HK-2 (cell line): ENCODE data around the gene CDH4.
"Not testable (repeated sequence)": the region's sequence is repeated elsewhere in the genome, so short reads cannot be mapped to it uniquely, and the experiment has no call there.

Experiments used
- DNase-seq: peaks from one replicate; pipeline ENCODE4 v3.0.0-alpha.2; 2018; ENCODE audit not compliant: unreplicated experiment

CDH4 gene

DNA sequence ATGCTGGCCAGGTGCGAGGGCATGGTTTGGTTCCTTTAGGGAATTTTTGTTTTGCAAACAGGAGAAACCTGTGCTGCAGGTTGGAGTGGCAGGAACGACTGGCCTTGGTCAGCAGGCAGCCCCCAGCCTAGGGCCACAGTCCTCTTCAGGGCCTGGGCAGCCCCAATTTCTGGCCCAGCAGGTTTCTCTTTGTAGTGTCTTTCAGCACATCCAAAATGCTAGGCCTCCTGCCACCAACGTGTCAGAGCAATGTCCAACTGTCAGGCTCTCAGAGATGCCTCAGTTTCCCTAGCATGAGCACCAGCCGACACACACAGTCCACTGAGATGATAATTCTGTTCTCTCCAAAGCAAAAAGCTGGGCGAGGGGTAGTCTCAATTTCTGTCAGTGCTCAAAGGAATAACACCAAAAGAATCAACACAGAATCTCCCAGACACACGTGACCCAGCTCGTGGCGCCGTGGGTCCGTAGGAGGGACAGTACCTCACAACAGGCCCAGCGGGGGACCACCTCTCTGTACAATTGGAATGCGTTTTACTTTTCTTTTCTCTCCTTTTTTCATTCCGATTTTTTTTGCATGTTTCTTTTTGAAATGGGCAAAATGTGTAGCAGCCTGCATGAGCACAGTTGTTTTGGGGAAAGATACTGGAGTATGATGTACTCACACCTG, 687.8 kb downstream of the CDH4 start:
- DNase-seq = no peak

GRCh38 chr20:61940491-61940890, 688.4 kb downstream of the CDH4 start:
- no peak for DNase-seq

DNA sequence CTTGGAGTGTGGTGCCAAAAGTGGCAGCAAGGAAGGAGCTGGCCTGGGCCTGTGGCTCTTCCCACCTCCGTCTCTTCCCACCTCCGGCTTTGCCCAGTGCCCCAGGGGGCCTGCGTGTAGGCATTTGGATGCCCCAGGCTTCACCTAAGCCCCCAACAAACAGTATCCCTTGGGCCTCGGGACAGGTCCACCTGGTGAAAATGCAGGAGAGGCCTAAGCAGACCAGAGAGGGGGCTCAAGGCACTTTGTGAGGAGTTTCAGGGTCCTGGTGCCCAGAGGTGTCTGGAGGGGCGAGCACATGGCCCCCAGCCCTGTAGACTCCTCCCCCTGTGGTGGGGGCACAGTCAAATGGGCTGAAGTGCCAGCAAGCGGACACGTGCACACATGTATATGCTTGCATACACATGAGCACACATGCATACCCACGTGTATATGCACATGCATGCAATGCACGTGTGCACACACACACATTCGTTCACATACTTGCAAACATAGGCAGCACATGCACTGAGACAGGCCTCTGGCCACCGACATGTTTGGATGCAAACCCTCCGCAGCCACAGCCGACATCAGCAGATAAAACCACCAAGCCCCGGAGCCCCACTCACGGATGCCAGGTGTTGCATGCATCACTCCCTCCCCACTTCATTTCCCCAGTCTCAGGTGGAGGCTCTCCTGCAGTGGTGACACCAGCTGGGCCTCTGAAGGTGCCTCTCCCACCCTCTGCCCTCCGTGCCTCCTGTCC, 689.1 kb downstream of the CDH4 start:
- no peak for DNase-seq

GRCh38 chr20:61941721-61942405, 689.8 kb downstream of the CDH4 start:
- no peak for DNase-seq

DNA sequence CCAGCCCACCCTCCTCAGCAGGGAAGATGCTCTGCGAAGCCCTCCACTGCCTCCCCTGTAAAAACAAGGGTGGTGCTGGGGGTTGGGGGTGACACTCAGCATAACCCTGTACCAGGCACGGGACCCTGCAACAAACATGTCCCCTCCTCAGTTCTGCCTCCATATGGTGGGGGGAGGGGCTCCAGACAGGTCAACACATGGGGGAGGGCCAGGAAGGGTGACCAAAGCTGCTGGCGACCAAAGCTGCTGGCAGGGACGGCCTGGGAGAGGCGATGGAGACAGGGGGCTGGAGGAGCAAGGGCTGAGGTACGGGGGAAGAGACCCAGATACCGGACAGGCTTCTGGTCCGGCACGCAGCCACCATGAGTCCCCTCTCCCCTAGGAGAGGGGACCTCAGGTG, 690.5 kb downstream of the CDH4 start:
- DNase-seq = no peak

- DNase-seq = not testable (repeated sequence)
Measured at GRCh38 chr20:61944967-61945366, 692.9 kb downstream of the CDH4 start.

GRCh38 chr20:61945495-61945894, 693.4 kb downstream of the CDH4 start:
- not testable (repeated sequence) for DNase-seq

DNA sequence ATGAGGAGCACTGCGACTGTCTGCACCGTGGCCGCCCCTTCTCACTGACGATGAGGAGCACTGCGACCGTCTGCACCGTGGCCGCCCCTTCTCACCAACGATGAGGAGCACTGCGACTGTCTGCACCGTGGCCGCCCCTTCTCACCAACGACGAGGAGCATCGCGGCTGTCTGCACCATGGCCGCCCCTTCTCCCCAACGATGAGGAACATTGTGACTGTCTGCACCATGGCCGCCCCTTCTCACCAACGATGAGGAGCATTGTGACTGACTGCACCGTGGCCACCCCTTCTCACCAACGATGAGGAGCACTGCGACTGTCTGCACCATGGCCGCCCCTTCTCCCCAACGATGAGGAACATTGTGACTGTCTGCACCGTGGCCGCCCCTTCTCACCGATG, 696.0 kb downstream of the CDH4 start:
- not testable (repeated sequence) for DNase-seq

DNA sequence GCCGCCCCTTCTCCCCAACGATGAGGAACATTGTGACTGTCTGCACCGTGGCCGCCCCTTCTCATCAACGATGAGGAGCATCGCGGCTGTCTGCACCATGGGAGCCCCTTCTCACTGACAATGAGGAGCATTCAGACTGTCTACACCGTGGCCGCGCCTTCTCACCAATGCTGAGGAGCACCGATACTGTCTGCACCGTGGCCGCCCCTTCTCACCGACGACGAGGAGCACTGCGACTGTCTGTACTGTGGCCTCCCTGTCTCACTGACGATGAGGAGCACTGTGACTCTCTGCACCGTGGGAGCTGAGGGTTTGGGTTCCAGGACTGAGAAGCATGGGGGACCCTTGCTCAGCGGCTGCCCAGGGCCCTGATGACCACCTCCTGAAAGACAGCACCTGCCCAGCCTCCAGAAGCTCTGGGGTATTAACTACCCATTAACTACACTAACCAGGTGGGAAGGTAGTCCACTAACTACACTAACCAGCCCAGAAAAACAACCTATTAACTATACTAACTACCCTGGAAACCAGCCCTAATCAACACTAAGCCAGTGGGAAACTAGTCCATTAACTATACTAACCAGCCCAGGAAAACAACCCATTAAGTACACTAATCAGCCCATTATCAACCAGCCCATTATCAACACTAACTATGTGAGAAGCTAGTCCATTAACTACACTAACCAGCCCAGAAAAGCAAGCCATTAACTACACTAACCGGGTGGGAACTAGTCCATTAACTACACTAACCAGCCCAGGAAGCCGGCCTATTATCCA, 696.7 kb downstream of the CDH4 start:
- DNase-seq = no peak

DNA sequence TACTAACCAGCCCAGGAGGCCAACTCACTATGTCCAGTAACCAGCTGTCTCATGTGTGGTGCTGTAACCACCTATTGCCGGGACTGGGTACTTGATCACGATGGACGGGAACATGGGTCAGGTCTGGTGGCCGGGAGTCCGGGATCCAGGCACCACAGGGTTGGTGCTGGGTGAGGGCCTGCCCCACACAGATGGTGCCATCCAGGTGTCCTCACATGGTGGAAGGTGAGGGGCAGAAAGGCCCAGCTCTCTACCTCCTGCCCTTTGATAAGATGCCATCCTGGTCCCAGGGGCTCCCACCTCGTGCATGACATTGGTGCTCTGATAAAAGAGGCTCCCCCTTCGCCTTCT, 697.3 kb downstream of the CDH4 start:
- no peak for DNase-seq

- DNase-seq = no peak
Measured at GRCh38 chr20:61949714-61950640, 697.9 kb downstream of the CDH4 start.

- DNase-seq = no peak
Measured at GRCh38 chr20:61950641-61951071, 698.6 kb downstream of the CDH4 start.

- no peak for DNase-seq
Measured at GRCh38 chr20:61951695-61952533, 699.9 kb downstream of the CDH4 start.

DNA sequence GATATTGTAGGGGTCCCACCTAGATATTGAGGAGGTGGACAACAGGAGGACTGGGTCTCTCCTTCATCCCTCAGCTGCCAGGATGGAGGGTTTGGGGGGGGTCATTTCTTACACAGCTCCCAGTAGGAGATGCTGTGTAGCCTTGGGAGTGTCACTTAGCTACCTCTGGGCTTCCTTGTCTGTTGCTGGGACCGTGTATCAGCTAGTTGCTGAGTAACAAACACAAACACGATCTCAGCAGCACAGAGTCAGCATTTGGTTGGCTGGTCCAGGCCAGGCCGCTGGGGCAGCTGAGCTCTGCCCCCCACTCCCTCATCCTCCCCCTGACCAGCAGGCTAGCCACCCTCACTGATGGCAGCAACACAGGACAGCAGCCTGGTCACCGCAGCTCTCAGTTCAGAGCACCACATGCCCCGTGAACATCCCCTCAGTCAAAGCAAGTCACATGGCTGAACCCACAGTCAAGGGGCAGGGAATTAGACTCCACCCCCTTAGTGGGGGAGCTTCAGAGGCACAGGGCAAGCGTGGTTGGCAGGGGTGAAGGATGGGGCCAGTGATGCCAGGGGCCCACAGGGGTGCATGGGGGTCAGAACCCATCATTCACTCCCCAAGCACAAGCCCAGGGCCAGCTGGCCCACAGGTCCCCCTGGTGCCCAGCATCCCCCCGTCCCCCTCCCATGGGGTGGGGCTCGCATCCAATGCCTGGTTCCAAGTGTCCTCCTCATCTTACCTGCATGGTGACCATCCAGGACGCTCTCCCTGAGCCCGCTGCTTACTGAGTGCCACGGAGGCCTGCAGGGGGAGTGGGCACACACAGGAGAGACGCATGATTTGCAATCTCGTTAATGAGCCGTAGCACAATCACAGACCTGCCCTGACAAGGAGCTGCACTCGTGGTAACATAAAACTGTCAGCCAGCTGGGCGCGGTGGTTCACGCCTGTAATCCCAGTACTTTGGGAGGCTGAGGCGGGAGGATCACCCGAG, 701.3 kb downstream of the CDH4 start:
- no peak for DNase-seq

DNA sequence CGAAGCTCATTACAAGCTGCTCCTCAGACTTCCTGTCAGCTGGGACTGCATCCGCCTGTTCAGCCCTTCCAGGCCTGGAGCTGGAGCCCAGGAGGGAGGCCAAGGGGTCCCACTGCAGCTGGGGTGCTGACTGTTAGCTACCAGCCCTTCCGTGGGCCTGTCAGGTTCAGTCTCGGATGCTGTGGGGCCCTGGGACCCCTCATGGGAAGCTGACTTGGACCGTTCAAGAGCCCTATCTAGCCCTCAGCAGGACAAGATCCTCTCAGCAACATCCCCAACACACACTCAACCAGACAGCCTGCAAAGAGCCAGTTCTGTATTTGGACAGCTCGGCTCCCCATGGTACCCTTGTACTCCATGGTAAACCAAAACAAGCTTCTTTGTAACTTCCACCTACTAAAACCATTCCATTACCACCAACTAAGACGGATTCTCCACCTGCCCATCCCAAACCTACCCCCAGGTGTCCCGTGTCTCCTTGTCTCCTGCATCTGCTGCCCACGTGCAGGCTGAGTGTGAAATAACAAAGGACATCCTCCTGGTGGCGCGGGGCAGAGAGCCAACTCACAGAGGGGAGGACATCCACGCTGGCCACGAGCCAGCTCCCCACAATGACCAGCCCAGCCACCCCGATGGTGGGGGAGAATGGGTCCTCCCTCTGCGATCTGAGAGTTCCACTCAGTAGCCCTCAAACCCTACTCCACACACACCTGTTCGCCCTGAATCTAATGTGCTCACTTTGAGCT, 702.4 kb downstream of the CDH4 start:
- DNase-seq = no peak

DNA sequence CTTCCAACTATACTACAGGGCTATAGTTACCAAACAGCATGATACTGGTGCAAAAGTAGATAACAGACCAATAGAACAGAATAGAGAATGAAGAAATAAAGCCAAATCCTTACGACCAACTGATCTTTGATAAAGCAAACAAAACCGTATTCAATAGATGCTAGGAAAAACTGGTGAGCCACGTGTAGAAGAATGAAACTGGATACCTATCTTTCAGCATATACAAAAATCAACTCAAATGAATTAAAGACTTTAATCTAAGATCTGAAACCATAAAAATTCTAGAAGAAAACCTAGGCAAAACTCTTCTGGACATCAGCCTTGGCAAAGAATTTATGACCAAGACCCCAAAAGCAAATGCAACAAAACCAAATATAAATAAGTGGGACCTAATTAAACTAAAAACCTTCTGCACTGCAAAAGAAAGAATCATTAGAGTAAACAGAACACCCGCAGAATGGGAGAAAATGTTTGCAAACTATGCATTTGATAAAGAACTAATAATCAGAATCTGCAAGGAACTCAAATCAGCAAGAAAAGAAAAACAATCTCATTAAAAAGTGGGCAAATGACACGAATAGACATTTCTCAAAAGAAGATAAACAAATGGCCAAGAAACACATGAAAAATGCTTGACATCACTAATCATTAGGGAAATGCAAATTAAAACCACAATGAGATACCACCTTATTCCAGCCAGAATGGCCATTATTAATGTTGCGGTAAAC, 703.8 kb downstream of the CDH4 start:
- no peak for DNase-seq
